ENCODE measurements around the gene CRPPA.
A peak's percentile ranks its signal among the peaks of the same experiment; 100 is the strongest.

The CRPPA gene

GRCh38 chr7:16436306-16436705, 15.0 kb upstream of the CRPPA start:
- no peak for DNase-seq (ENCODE audit: low spot score)
- no peak for TF ChIP-seq CTCF (IDR thresholded peaks at IDR 0.05; ENCODE audit: borderline replicate concordance, control extremely low read depth, extremely low read depth, insufficient read depth, missing control alignments)
- in situ Hi-C loops (cut with MboI; ENCODE audit: low sequenced_read_pairs, unreplicated experiment) = no loop called here

DNA sequence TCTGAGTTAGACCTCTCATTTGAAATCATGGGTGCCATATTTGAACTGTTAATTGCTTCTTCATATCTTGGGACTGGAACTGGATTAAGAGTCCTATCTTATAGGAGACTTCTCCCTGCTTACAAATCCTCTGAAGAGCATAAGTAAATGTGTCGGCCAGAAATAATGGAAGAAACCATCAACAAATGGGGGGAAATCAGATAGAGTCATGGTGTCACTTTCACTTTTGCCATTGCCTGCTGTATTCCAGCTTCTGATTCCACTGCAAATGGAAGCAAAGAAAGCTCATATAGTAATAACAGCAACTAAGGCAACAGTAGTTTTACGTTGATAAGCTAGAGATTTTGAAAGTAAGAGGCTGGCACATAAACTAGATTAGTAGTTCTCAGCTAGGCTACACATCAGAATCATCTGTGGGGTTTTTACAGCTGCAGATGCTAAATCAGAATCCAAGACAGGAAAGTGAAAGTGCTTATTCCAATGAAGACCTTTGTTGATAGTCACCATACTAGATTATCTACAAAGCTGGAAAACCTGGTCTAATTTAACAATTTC, 12.3 kb upstream of the CRPPA start:
- in situ Hi-C loops (cut with MboI; ENCODE audit: low sequenced_read_pairs, unreplicated experiment) = no loop called here
- TF ChIP-seq CTCF (IDR thresholded peaks at IDR 0.05; ENCODE audit: borderline replicate concordance, control extremely low read depth, extremely low read depth, insufficient read depth, missing control alignments) = no peak
- DNase-seq (ENCODE audit: low spot score) = no peak

DNA sequence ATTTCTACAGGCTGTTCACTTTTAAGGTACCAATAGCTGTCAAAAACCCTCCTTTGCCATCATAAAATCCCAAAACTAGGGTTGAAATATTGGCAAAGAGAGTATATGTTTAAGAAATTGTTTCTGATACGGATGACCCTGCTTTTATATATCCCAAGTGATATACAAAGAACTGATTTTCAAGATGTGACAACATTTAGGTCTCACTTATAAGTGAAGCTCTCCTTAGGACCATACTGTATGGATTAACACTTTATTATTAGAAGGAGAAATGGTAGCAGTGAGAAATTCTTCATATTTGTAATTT, 11.0 kb upstream of the CRPPA start:
- DNase-seq (ENCODE audit: low spot score) = no peak
- in situ Hi-C loops (cut with MboI; ENCODE audit: low sequenced_read_pairs, unreplicated experiment) = no loop called here
- TF ChIP-seq CTCF (IDR thresholded peaks at IDR 0.05; ENCODE audit: borderline replicate concordance, control extremely low read depth, extremely low read depth, insufficient read depth, missing control alignments) = no peak

GRCh38 chr7:16431646-16432424, 10.5 kb upstream of the CRPPA start:
- peak; percentile 14 for TF ChIP-seq CTCF (IDR thresholded peaks at IDR 0.05; ENCODE audit: borderline replicate concordance, control extremely low read depth, extremely low read depth, insufficient read depth, missing control alignments)
- peak; percentile 16 for DNase-seq (ENCODE audit: low spot score)
- in situ Hi-C loops (cut with MboI; ENCODE audit: low sequenced_read_pairs, unreplicated experiment) = no loop called here

DNA sequence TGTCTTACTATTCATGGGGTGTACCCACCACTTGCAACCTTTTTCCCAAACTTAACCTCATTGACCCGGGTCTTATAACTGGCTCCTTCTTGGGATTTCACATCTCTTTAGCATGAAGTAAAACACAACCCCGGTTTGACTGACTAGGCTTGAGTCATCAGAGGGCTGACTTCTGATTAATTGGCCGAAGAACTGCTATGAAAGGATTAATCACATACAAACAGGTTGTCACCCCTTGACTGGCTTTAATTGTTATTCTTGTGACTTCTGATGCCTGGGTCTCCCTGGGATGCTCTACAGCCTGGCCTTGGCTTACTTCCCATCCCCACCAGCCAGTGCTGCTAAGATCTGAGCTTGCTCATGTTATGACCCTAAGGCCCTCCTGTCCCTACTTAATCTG, 8.8 kb upstream of the CRPPA start:
- in situ Hi-C loops (cut with MboI; ENCODE audit: low sequenced_read_pairs, unreplicated experiment) = no loop called here
- TF ChIP-seq CTCF (IDR thresholded peaks at IDR 0.05; ENCODE audit: borderline replicate concordance, control extremely low read depth, extremely low read depth, insufficient read depth, missing control alignments) = no peak
- DNase-seq (ENCODE audit: low spot score) = no peak

- in situ Hi-C loops (cut with MboI; ENCODE audit: low sequenced_read_pairs, unreplicated experiment) = no loop called here
- no peak for DNase-seq (ENCODE audit: low spot score)
Measured at GRCh38 chr7:16428672-16429071, 7.3 kb upstream of the CRPPA start.

More at GRCh38 chr7:16428672-16429071, 7.3 kb upstream of the CRPPA start:
- no peak for TF ChIP-seq CTCF (IDR thresholded peaks at IDR 0.05; ENCODE audit: borderline replicate concordance, control extremely low read depth, extremely low read depth, insufficient read depth, missing control alignments)
